ENCODE measurements around the gene PANX2. TPM values are rescaled to one million over a fixed set of nuclear protein-coding genes. Genes with fewer than 3 reads are reported as not detected.

Gene PANX2
- total and polyA plus RNA-seq, 2 of the 13 experiments (the other 11 are each of a cell fraction or from before 2014, with no cell fraction given), result 0.15 to 1.1 TPM

- peak; percentile 14; the same call in 1 of the 2 replicates for TF ChIP-seq TBX2 (CRISPR knock-in tag; IDR thresholded peaks at IDR 0.05; ENCODE audit: borderline replicate concordance)
- no peak for TF ChIP-seq MLX (CRISPR knock-in tag; IDR thresholded peaks at IDR 0.05)
- TF ChIP-seq ZNF136 (CRISPR knock-in tag; IDR thresholded peaks at IDR 0.05; ENCODE audit: low read depth), result no peak
- TF ChIP-seq ZNF569 (CRISPR knock-in tag; IDR thresholded peaks at IDR 0.05; ENCODE audit: borderline replicate concordance), result no peak
- TF ChIP-seq ZSCAN20 (CRISPR knock-in tag; IDR thresholded peaks at IDR 0.05; ENCODE audit: borderline replicate concordance), result peak; percentile 90; the same call in 1 of the 2 replicates
- no peak for TF ChIP-seq NFRKB (IDR thresholded peaks at IDR 0.05)
- TF ChIP-seq ZSCAN22 (CRISPR knock-in tag; IDR thresholded peaks at IDR 0.05), result no peak
- TF ChIP-seq ONECUT2 (CRISPR knock-in tag; IDR thresholded peaks at IDR 0.05), result no peak
- no peak for TF ChIP-seq ZNF775 (CRISPR knock-in tag; IDR thresholded peaks at IDR 0.05; ENCODE audit: borderline replicate concordance)
- no peak for TF ChIP-seq FOXO4 (CRISPR knock-in tag; conservative IDR thresholded peaks at IDR 0.05)
- TF ChIP-seq, protein P1, sequence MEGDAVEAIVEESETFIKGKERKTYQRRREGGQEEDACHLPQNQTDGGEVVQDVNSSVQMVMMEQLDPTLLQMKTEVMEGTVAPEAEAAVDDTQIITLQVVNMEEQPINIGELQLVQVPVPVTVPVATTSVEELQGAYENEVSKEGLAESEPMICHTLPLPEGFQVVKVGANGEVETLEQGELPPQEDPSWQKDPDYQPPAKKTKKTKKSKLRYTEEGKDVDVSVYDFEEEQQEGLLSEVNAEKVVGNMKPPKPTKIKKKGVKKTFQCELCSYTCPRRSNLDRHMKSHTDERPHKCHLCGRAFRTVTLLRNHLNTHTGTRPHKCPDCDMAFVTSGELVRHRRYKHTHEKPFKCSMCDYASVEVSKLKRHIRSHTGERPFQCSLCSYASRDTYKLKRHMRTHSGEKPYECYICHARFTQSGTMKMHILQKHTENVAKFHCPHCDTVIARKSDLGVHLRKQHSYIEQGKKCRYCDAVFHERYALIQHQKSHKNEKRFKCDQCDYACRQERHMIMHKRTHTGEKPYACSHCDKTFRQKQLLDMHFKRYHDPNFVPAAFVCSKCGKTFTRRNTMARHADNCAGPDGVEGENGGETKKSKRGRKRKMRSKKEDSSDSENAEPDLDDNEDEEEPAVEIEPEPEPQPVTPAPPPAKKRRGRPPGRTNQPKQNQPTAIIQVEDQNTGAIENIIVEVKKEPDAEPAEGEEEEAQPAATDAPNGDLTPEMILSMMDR (CRISPR knock-in tag; IDR thresholded peaks at IDR 0.05), result peak; percentile 93
- TF ChIP-seq HNF4A (CRISPR knock-in tag; IDR thresholded peaks at IDR 0.05), result peak; percentile 98
- TF ChIP-seq NCOR1 (IDR thresholded peaks at IDR 0.05; ENCODE audit: borderline replicate concordance, low read length), result peak; percentile 89; the same call in 1 of the 2 replicates
- TF ChIP-seq, protein P2, sequence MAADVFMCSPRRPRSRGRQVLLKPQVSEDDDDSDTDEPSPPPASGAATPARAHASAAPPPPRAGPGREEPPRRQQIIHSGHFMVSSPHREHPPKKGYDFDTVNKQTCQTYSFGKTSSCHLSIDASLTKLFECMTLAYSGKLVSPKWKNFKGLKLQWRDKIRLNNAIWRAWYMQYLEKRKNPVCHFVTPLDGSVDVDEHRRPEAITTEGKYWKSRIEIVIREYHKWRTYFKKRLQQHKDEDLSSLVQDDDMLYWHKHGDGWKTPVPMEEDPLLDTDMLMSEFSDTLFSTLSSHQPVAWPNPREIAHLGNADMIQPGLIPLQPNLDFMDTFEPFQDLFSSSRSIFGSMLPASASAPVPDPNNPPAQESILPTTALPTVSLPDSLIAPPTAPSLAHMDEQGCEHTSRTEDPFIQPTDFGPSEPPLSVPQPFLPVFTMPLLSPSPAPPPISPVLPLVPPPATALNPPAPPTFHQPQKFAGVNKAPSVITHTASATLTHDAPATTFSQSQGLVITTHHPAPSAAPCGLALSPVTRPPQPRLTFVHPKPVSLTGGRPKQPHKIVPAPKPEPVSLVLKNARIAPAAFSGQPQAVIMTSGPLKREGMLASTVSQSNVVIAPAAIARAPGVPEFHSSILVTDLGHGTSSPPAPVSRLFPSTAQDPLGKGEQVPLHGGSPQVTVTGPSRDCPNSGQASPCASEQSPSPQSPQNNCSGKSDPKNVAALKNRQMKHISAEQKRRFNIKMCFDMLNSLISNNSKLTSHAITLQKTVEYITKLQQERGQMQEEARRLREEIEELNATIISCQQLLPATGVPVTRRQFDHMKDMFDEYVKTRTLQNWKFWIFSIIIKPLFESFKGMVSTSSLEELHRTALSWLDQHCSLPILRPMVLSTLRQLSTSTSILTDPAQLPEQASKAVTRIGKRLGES (CRISPR knock-in tag; IDR thresholded peaks at IDR 0.05; ENCODE audit: borderline replicate concordance), result no peak
- TF ChIP-seq ZNF317 (CRISPR knock-in tag; IDR thresholded peaks at IDR 0.05), result no peak; the same call in 1 of the 2 replicates
- 0 out of 2 replicates have a peak, but pooled peaks have one; percentile 19 for TF ChIP-seq EED (CRISPR knock-in tag; IDR thresholded peaks at IDR 0.05)
- no peak for TF ChIP-seq FOXK1 (CRISPR knock-in tag; IDR thresholded peaks at IDR 0.05; ENCODE audit: borderline replicate concordance, low read depth)
- TF ChIP-seq, protein P3, sequence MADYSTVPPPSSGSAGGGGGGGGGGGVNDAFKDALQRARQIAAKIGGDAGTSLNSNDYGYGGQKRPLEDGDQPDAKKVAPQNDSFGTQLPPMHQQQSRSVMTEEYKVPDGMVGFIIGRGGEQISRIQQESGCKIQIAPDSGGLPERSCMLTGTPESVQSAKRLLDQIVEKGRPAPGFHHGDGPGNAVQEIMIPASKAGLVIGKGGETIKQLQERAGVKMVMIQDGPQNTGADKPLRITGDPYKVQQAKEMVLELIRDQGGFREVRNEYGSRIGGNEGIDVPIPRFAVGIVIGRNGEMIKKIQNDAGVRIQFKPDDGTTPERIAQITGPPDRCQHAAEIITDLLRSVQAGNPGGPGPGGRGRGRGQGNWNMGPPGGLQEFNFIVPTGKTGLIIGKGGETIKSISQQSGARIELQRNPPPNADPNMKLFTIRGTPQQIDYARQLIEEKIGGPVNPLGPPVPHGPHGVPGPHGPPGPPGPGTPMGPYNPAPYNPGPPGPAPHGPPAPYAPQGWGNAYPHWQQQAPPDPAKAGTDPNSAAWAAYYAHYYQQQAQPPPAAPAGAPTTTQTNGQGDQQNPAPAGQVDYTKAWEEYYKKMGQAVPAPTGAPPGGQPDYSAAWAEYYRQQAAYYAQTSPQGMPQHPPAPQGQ (CRISPR knock-in tag; IDR thresholded peaks at IDR 0.05; ENCODE audit: borderline replicate concordance), result no peak
- TF ChIP-seq GATAD2A (CRISPR knock-in tag; IDR thresholded peaks at IDR 0.05), result peak; percentile 66
Measured at GRCh38 chr22:50146439-50147238, 23.9 kb upstream of the PANX2 start (continued).

All from HepG2 (cell line).